ENCODE measurements around the gene ZNF536.

DNA sequence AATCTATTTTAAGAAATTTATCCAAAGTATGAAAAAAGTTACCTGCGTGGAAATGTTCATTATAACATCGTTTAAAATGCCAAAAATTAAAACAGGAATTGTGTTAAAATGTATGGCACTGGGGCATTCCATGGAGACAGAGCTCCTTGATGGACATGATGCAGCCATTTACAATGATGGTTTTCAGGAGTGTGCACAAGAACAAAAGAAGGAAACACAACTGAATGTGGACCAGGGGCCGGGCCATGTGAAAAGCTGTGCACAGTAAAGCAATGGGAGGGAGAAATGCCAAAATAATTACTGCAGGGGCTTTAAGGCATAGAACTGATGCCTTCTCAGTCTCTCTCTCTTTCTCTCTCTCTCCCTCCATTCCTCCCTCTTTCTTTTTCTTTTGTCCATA lies 115.0 kb downstream of the ZNF536 start:
- TF ChIP-seq, protein P1, sequence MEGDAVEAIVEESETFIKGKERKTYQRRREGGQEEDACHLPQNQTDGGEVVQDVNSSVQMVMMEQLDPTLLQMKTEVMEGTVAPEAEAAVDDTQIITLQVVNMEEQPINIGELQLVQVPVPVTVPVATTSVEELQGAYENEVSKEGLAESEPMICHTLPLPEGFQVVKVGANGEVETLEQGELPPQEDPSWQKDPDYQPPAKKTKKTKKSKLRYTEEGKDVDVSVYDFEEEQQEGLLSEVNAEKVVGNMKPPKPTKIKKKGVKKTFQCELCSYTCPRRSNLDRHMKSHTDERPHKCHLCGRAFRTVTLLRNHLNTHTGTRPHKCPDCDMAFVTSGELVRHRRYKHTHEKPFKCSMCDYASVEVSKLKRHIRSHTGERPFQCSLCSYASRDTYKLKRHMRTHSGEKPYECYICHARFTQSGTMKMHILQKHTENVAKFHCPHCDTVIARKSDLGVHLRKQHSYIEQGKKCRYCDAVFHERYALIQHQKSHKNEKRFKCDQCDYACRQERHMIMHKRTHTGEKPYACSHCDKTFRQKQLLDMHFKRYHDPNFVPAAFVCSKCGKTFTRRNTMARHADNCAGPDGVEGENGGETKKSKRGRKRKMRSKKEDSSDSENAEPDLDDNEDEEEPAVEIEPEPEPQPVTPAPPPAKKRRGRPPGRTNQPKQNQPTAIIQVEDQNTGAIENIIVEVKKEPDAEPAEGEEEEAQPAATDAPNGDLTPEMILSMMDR (IDR thresholded peaks at IDR 0.05; ENCODE audit: low read depth, low read length) = no peak
- TF ChIP-seq, protein P2, sequence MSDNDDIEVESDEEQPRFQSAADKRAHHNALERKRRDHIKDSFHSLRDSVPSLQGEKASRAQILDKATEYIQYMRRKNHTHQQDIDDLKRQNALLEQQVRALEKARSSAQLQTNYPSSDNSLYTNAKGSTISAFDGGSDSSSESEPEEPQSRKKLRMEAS (IDR thresholded peaks at IDR 0.05; ENCODE audit: low read depth, low read length) = no peak
- no peak for TF ChIP-seq POLR2A (IDR thresholded peaks at IDR 0.05; ENCODE audit: extremely low read depth, insufficient read length)
- TF ChIP-seq MYC (IDR thresholded peaks at IDR 0.05; ENCODE audit: low read depth, low read length) = no peak
